ENCODE data around the gene UTY.

- TF ChIP-seq CTCF (IDR thresholded peaks at IDR 0.05) (no peak), EP300 (IDR thresholded peaks at IDR 0.05) (no peak)
Observed at GRCh38 chrY:13451572-13451971, 28.3 kb downstream of the UTY start.
